Uterus (tissue), 4 donors: ENCODE measurements around the gene ARID4B. TPM values are rescaled to one million over a fixed set of nuclear protein-coding genes. Genes with fewer than 3 reads are reported as not detected.
A peak's percentile ranks its signal among the peaks of the same experiment; 100 is the strongest.

Experiments used
- DNase-seq, 2 donors: peaks; one replicate each; pipeline ENCODE4 v3.0.0-alpha.2; 2019 to 2020
- H3K27ac ChIP-seq, 2 donors: fragments of 200-600 bp; sonication (generic); 1 replicate in 1 of 2; 2 replicates in 1 of 2; pipeline ENCODE4 v1.5.1; 2016 to 2018
- H3K27me3 ChIP-seq, 2 donors: fragments of 200-600 bp; sonication (generic); one replicate each; pipeline ENCODE4 v1.5.1; 2018 to 2019; ENCODE audit warnings: control low read depth in 1 of 2
- H3K36me3 ChIP-seq, 2 donors: fragments of 200-600 bp; sonication (generic); one replicate each; pipeline ENCODE4 v1.5.1; 2019; ENCODE audit warnings: control low read depth in 1 of 2
- H3K4me1 ChIP-seq, 2 donors: fragments of 200-600 bp; sonication (generic); one replicate each; pipeline ENCODE4 v1.5.1; 2018 to 2019; ENCODE audit warnings: control low read depth in 1 of 2
- H3K4me3 ChIP-seq, 2 donors: fragments of 200-600 bp; sonication (generic); 1 replicate in 1 of 2; 2 replicates in 1 of 2; pipeline ENCODE4 v1.5.1; 2018 to 2019; ENCODE audit warnings: mild to moderate bottlenecking in 1 of 2
- H3K9me3 ChIP-seq, 2 donors: fragments of 200-600 bp; sonication (generic); one replicate each; pipeline ENCODE4 v1.5.1; 2019; ENCODE audit warnings: control low read depth in 1 of 2
- CTCF ChIP-seq, 4 experiments: fragments of 200-600 bp in 2 of 4; fragments of 450-650 bp in 2 of 4; sonication (generic) in 2 of 4; IDR thresholded peaks; one replicate each; pipeline ENCODE4 v1.5.1; 2016 to 2019; ENCODE audit warnings: antibody characterized with exemption in 4 of 4, mild to moderate bottlenecking in 2 of 4, moderate library complexity in 1 of 4
- POLR2A ChIP-seq, 2 donors: fragments of 450-650 bp; IDR thresholded peaks; one replicate each; pipeline ENCODE4 v1.6.1; 2016; ENCODE audit warnings: antibody characterized with exemption in 2 of 2, mild to moderate bottlenecking in 1 of 2, moderate library complexity in 1 of 2
- intact Hi-C: fragments of 100-400 bp; cut with DNase I; formaldehyde crosslinking; loops from one replicate; pipeline ENCODE4 v1.15.1; 2023; ENCODE audit warnings: low total_unique reads
- total RNA-seq, 4 donors: library from RNA; depleted of rRNA in 3 of 4; stranded (reverse); fragments of >200 nt in 3 of 4; gene quantifications; one replicate each; pipeline versions ENCODE4 v1.1.0 to v1.2.4, GENCODE V29; 2014 to 2023
- donor health status: DM: yes; HTN: yes; CAD: no.

The ARID4B gene
- total RNA-seq, 4 donors from 2014 or later, result 21.0 to 69.4 (median 50.4) TPM

- intact Hi-C loops, result no loop called here
- Histone ChIP-seq H3K27me3 (no peaks in the 10 kb centered on the region), H3K9me3 (no peaks in the 10 kb centered on the region), H3K36me3 (no peaks in the 10 kb centered on the region), H3K4me3 (no peak overlapping the region), H3K27ac (no peak overlapping the region), H3K4me1 (no peaks in the 10 kb centered on the region)
- TF ChIP-seq CTCF (IDR thresholded peaks at IDR 0.05) (no peak), POLR2A (IDR thresholded peaks at IDR 0.05) (no peak)
- no peak for DNase-seq
These were observed 196.0 kb downstream of the ARID4B start for GRCh38 chr1:235131961-235132360.

- Histone ChIP-seq H3K4me3 (no peak overlapping the region), H3K27me3 (no peaks in the 10 kb centered on the region), H3K4me1 (no peaks in the 10 kb centered on the region), H3K27ac (no peak overlapping the region), H3K36me3 (no peaks in the 10 kb centered on the region), H3K9me3 (no peaks in the 10 kb centered on the region)
- intact Hi-C loops, result no loop called here
- no peak for TF ChIP-seq CTCF (IDR thresholded peaks at IDR 0.05)
- TF ChIP-seq POLR2A (IDR thresholded peaks at IDR 0.05), result no peak
- no peak for DNase-seq
These were observed 197.2 kb downstream of the ARID4B start for GRCh38 chr1:235130766-235131270.

- intact Hi-C loops, result no loop called here
- no peaks in the 10 kb centered on the region for H3K36me3 ChIP-seq
These were observed 198.0 kb downstream of the ARID4B start for GRCh38 chr1:235129774-235130570.

GRCh38 chr1:235128456-235129328 is 199.3 kb downstream of the ARID4B start, which contains the start of gene TOMM20:
Gene TOMM20, minus strand, starts transcription at chr1:235128837. Its CDS starts 122 bp downstream, at chr1:235128715.
- Histone ChIP-seq H3K36me3 (no peaks in the 10 kb centered on the region), H3K9me3 (no peaks in the 10 kb centered on the region), H3K4me1 (no peaks in the 10 kb centered on the region), H3K27me3 (no peaks in the 10 kb centered on the region), H3K4me3 (peak within 1 kb of the TSS; percentile 89), H3K27ac (peak within 1 kb of the TSS; percentile 76 to 82)
- intact Hi-C loops, result no loop called here
- peak; percentile 96 for DNase-seq
- TF ChIP-seq POLR2A (IDR thresholded peaks at IDR 0.05) (peak; percentile 70 to 76), CTCF (IDR thresholded peaks at IDR 0.05) (peak in 3 of 4 experiments; percentile 11 to 26 (median 23))

More at GRCh38 chr1:235129774-235130570, 198.0 kb downstream of the ARID4B start:
- H3K4me3 ChIP-seq, result no peak overlapping the region
- no peaks in the 10 kb centered on the region for H3K9me3 ChIP-seq
- no peaks in the 10 kb centered on the region for H3K27me3 ChIP-seq
- no peak for TF ChIP-seq POLR2A (IDR thresholded peaks at IDR 0.05)
- TF ChIP-seq CTCF (IDR thresholded peaks at IDR 0.05), result no peak
- no peak for DNase-seq
- H3K4me1 ChIP-seq, result no peaks in the 10 kb centered on the region
- no peak overlapping the region for H3K27ac ChIP-seq
